MM.1S (cell line): ENCODE results near the gene SLC22A2.

Experiments used
- DNase-seq: peaks from one replicate; pipeline ENCODE4 v3.0.0-alpha.2; 2015
- H2AFZ ChIP-seq: fragments of 300-600 bp; sonication (generic); 2 replicates; pipeline ENCODE4 v1.6.0; 2016; ENCODE audit warnings: antibody characterized with exemption, low read length
- H3F3A ChIP-seq: fragments of 300-600 bp; sonication (generic); 2 replicates; pipeline ENCODE4 v1.6.1; 2016; ENCODE audit warnings: mild to moderate bottlenecking, antibody characterized with exemption, low read length, moderate library complexity, mixed read lengths; ENCODE audit not compliant: insufficient read depth
- H3K27ac ChIP-seq: fragments of 300-600 bp; sonication (generic); 2 replicates; pipeline ENCODE4 v1.5.1; 2016; ENCODE audit warnings: mild to moderate bottlenecking, low read length
- H3K27me3 ChIP-seq: fragments of 300-600 bp; sonication (generic); replicated peaks from 2 replicates; pipeline ENCODE4 v1.6.0; 2016; ENCODE audit warnings: low read length; ENCODE audit not compliant: insufficient read depth
- H3K36me3 ChIP-seq: fragments of 300-600 bp; sonication (generic); replicated peaks from 2 replicates; pipeline ENCODE4 v1.6.1; 2016; ENCODE audit warnings: mild to moderate bottlenecking, low read length, mixed read lengths; ENCODE audit not compliant: insufficient read depth
- H3K4me1 ChIP-seq: fragments of 300-600 bp; sonication (generic); 2 replicates; pipeline ENCODE4 v1.6.1; 2016; ENCODE audit warnings: low read length, mixed read lengths
- H3K4me2 ChIP-seq: fragments of 300-600 bp; sonication (generic); 2 replicates; pipeline ENCODE4 v1.6.0; 2016; ENCODE audit warnings: low read depth, low read length
- H3K4me3 ChIP-seq: fragments of 300-600 bp; sonication (generic); 2 replicates; pipeline ENCODE4 v1.5.1; 2016; ENCODE audit warnings: low read length, mixed read lengths
- H3K79me2 ChIP-seq: fragments of 300-600 bp; sonication (generic); 2 replicates; pipeline ENCODE4 v1.6.1; 2016; ENCODE audit warnings: mixed run types, low read length, mixed read lengths
- H3K9ac ChIP-seq: fragments of 300-600 bp; sonication (generic); 2 replicates; pipeline ENCODE4 v1.6.1; 2016; ENCODE audit warnings: low read length, mixed read lengths
- H3K9me2 ChIP-seq: fragments of 300-600 bp; sonication (generic); replicated peaks from 2 replicates; pipeline ENCODE4 v1.6.1; 2016; ENCODE audit warnings: mild to moderate bottlenecking, low read length, mixed read lengths; ENCODE audit not compliant: insufficient read depth
- H3K9me3 ChIP-seq: fragments of 300-600 bp; sonication (generic); replicated peaks from 2 replicates; pipeline ENCODE4 v1.6.1; 2016; ENCODE audit warnings: mild to moderate bottlenecking, low read length, mixed read lengths; ENCODE audit not compliant: insufficient read depth
- H4K20me1 ChIP-seq: fragments of 300-600 bp; sonication (generic); 2 replicates; pipeline ENCODE4 v1.6.1; 2016; ENCODE audit warnings: mild to moderate bottlenecking, low read length, moderate library complexity, mixed read lengths; ENCODE audit not compliant: insufficient read depth
- EZH2 ChIP-seq: fragments of 300-600 bp; sonication (generic); optimal IDR thresholded peaks from 2 replicates; pipeline ENCODE3; 2017; ENCODE audit warnings: low read depth, mild to moderate bottlenecking, antibody characterized with exemption, low read length, mixed read lengths
- EZH2phosphoT487 ChIP-seq: fragments of 300-600 bp; sonication (generic); IDR thresholded peaks from 2 replicates; pipeline ENCODE4 v1.6.1; 2018; ENCODE audit warnings: antibody characterized with exemption, low read length
- TF ChIP-seq, protein P1 (sequence below): fragments of 300-600 bp; sonication (generic); IDR thresholded peaks from 2 replicates; pipeline ENCODE4 v1.5.1; 2016; ENCODE audit warnings: antibody characterized with exemption, low read length, mixed read lengths

The SLC22A2 gene

DNA sequence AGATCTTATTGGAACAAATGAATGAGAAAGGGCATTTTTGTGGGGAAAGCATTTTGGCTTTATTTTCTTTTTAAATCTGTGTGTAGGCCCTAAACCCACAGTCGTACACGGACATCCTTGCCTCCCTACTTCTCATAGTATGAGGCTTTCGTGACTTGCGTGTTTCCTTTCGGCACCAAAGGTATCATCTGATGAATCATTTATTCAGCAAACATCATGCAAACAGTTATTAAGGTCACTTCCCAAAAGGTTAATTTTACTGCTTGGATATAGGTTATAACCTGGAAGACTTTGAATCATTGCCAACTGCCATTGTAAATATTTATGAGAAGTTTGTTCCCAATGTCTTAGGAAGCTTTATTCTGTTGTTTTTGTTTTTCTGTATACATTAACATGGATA, 15.1 kb upstream of the SLC22A2 start:
- H3K4me2 ChIP-seq = no peak overlapping the region
- no peak overlapping the region for H3K9ac ChIP-seq
- no peaks in the 10 kb centered on the region for H3F3A ChIP-seq
- H3K4me3 ChIP-seq = no peak overlapping the region
- no peaks in the 10 kb centered on the region for H3K9me3 ChIP-seq
- H3K4me1 ChIP-seq = no peaks in the 10 kb centered on the region
- H4K20me1 ChIP-seq = no peaks in the 10 kb centered on the region
- H3K79me2 ChIP-seq = no peaks in the 10 kb centered on the region
- no peaks in the 10 kb centered on the region for H3K9me2 ChIP-seq
- H2AFZ ChIP-seq = no peak overlapping the region
- no peaks in the 10 kb centered on the region for H3K36me3 ChIP-seq
- no peak for DNase-seq
- H3K27ac ChIP-seq = no peak overlapping the region
- H3K27me3 ChIP-seq = no peaks in the 10 kb centered on the region
- TF ChIP-seq, protein P1, sequence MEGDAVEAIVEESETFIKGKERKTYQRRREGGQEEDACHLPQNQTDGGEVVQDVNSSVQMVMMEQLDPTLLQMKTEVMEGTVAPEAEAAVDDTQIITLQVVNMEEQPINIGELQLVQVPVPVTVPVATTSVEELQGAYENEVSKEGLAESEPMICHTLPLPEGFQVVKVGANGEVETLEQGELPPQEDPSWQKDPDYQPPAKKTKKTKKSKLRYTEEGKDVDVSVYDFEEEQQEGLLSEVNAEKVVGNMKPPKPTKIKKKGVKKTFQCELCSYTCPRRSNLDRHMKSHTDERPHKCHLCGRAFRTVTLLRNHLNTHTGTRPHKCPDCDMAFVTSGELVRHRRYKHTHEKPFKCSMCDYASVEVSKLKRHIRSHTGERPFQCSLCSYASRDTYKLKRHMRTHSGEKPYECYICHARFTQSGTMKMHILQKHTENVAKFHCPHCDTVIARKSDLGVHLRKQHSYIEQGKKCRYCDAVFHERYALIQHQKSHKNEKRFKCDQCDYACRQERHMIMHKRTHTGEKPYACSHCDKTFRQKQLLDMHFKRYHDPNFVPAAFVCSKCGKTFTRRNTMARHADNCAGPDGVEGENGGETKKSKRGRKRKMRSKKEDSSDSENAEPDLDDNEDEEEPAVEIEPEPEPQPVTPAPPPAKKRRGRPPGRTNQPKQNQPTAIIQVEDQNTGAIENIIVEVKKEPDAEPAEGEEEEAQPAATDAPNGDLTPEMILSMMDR = no peak
- TF ChIP-seq EZH2phosphoT487 = no peak
- no peak for TF ChIP-seq EZH2

DNA sequence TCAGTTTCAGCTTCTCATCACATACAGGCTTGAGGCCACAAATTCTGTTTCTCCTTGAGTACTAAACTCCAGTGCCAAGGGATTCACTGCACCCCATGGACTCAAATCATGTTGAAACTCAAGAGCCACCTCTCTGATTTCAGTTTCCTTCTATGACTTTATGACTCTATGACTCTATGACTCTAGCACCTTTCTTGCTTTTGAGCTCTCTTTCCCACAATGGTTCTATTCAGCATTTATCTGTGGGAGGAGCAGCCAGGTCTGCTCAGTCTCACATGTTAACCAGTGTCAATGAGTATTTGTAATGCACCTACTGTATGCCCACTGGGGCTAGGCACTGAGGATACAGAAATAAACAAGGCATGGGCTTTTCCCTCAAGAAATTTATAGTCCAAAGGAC, 14.6 kb upstream of the SLC22A2 start:
- no peak for DNase-seq
- no peaks in the 10 kb centered on the region for H3K79me2 ChIP-seq
- no peaks in the 10 kb centered on the region for H3K36me3 ChIP-seq
- H3K4me1 ChIP-seq = no peaks in the 10 kb centered on the region
- H3K4me3 ChIP-seq = no peak overlapping the region
- H2AFZ ChIP-seq = no peak overlapping the region
- no peak overlapping the region for H3K27ac ChIP-seq
- no peaks in the 10 kb centered on the region for H4K20me1 ChIP-seq
- no peaks in the 10 kb centered on the region for H3F3A ChIP-seq
- TF ChIP-seq, protein P1 = no peak
- no peak for TF ChIP-seq EZH2phosphoT487
- no peak for TF ChIP-seq EZH2
- H3K9me2 ChIP-seq = no peaks in the 10 kb centered on the region
- no peaks in the 10 kb centered on the region for H3K27me3 ChIP-seq
- H3K9me3 ChIP-seq = no peaks in the 10 kb centered on the region
- no peak overlapping the region for H3K9ac ChIP-seq
- H3K4me2 ChIP-seq = no peak overlapping the region

DNA sequence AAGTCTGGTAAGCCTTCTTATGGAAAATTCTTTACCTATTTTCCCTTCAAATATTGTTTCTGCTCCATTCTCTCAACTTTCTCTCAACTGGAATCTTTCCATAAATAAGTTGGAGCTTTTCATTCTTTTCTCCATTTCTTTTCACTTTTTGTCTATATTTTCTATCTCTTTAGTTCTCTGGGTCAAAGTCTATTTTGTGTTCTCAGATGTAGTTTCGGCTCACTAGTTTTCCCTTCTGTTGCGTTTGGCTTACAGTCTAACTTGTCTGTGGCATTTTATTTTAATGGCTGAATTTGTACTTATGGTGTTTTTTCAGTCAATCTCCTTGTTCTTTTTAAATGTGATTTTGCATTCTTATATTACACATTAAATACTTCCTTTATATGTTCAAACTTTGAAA, 14.1 kb upstream of the SLC22A2 start:
- Histone ChIP-seq H2AFZ (no peak overlapping the region), H3K27me3 (no peaks in the 10 kb centered on the region), H3K36me3 (no peaks in the 10 kb centered on the region), H3K27ac (no peak overlapping the region), H3K79me2 (no peaks in the 10 kb centered on the region), H3K9me2 (no peaks in the 10 kb centered on the region), H3K4me1 (no peaks in the 10 kb centered on the region), H3K9me3 (no peaks in the 10 kb centered on the region), H3K9ac (no peak overlapping the region), H3K4me2 (no peak overlapping the region), H3F3A (no peaks in the 10 kb centered on the region), H4K20me1 (no peaks in the 10 kb centered on the region), H3K4me3 (no peak overlapping the region)
- TF ChIP-seq EZH2 (no peak), EZH2phosphoT487 (no peak)
- TF ChIP-seq, protein P1 = no peak
- DNase-seq = no peak
